ENCODE results near the gene PDS5A. TPM values are rescaled to one million over a fixed set of nuclear protein-coding genes. Genes with fewer than 3 reads are reported as not detected.
"Not testable (repeated sequence)": the region's sequence is repeated elsewhere in the genome, so short reads cannot be mapped to it uniquely, and the experiment has no call there.

PDS5A gene
- total and polyA plus RNA-seq, 2 donors (not counting 3 experiments of a cell fraction or from before 2014, with no cell fraction given), result 17.5 to 80.8 TPM

DNA sequence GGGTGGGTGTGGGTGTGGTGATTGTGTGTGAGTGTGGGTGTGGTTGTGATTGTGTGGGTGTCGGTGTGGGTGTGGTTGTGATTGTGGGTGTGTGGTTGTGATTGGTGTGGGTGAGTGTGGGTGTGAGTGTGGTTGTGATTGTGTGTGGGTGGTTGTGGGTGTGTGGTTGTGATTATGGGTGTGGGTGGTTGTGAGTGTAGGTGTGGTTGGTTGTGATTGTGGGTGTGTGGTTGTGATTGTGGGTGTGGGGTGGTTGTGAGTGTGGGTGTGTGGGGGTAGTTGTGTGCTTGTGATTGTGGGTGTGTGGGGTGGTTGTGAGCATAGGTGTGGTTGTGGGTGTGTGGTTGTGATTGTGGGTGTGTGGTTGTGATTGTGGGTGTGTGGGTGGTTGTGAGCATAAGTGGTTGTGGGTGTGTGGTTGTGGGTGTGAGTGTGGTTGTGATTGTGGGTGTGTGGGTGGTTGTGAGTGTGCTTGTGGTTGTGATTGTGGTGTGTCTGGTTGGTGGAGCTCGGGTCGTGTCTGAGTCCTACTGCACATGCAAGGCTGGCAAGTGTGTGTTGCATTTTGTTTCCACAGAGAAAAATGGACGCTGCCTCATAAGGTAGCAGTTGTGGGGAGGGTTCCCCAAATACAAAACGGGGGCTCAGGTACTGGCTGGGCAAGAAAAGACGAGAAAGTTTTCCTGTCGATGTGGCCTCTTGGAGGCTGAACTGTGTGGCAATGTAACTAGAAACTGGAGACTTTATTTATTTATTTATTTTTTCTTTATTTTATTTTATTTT is 163.1 kb downstream of the PDS5A start:
- H3K27ac ChIP-seq (ENCODE audit: insufficient read depth, low read depth, low read length), result no peak overlapping the region
- H4K20me1 ChIP-seq (replicated peaks; ENCODE audit: control insufficient read depth, extremely low read depth, insufficient read depth, low read length), result no peaks in the 10 kb centered on the region
- no peaks in the 10 kb centered on the region for H3K27me3 ChIP-seq (ENCODE audit: control insufficient read depth in 2 of 2, insufficient read depth in 2 of 2, low read length in 2 of 2)
- FAIRE-seq, result no peak
- DNase-seq (ENCODE audit: low read depth, low spot score), result no peak
- H2AFZ ChIP-seq (ENCODE audit: low read depth, low read length), result no peak overlapping the region
- H3K9me3 ChIP-seq (replicated peaks; ENCODE audit: control insufficient read depth, insufficient read depth, low read length), result no peaks in the 10 kb centered on the region
- H3K4me2 ChIP-seq (ENCODE audit: insufficient read depth, low read length), result no peak overlapping the region
- TF ChIP-seq GATA2 (IDR thresholded peaks at IDR 0.05; ENCODE audit: insufficient read depth, insufficient read length, low read depth, low read length), result no peak
- TF ChIP-seq POLR2AphosphoS5 (IDR thresholded peaks at IDR 0.05; ENCODE audit: insufficient read depth, low read depth, low read length), result no peak
- TF ChIP-seq, protein P1, sequence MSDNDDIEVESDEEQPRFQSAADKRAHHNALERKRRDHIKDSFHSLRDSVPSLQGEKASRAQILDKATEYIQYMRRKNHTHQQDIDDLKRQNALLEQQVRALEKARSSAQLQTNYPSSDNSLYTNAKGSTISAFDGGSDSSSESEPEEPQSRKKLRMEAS (IDR thresholded peaks at IDR 0.05; ENCODE audit: insufficient read depth, insufficient read length), result no peak
- dilution Hi-C loops (cut with MboI; ENCODE audit: extremely low pct_ligation_motif_present, low sequenced_read_pairs) (no loop called here), intact Hi-C loops (cut with micrococcal nuclease) (no loop called here)
- peaks cover 3% of the 10 kb centered on the region for H3K4me1 ChIP-seq (ENCODE audit: control insufficient read depth, extremely low read depth, insufficient read depth, low read length)
- ChIA-PET CTCF (no interaction called here), POLR2A (no interaction called here)
- H3K4me3 ChIP-seq (replicated peaks in 1 of 3; ENCODE audit: insufficient read depth in 1 of 3, low read depth in 1 of 3, low read length in 3 of 3), result no peak overlapping the region
- H3K79me2 ChIP-seq (ENCODE audit: control insufficient read depth, insufficient read depth, low read length), result no peaks in the 10 kb centered on the region
- no peaks in the 10 kb centered on the region for H3K9me1 ChIP-seq (replicated peaks; ENCODE audit: control insufficient read depth, extremely low read depth, insufficient read depth, low read length)
- no TSS peak for BruUV-seq (replicated peaks)
- H3K36me3 ChIP-seq (ENCODE audit: control insufficient read depth in 2 of 2, extremely low read depth in 1 of 2, insufficient read depth in 2 of 2, low read length in 2 of 2), result no peaks in the 10 kb centered on the region
- no peak overlapping the region for H3K9ac ChIP-seq (replicated peaks; ENCODE audit: extremely low read depth, insufficient read depth, low read length)

DNA sequence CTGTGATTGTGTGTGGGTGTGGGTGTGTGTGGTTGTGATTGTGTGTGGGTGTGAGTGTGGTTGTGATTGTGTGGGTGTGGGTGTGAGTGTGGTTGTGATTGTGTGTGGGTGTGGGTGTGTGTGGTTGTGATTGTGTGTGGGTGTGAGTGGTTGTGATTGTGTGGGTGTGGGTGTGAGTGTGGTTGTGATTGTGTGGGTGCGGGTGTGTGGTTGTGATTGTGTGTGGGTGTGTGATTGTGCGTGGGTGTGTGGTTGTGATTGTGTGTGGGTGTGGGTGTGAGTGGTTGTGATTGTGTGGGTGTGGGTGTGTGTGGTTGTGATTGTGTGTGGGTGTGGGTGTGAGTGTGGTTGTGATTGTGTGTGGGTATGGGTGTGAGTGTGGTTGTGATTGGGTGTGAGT is 163.9 kb downstream of the PDS5A start:
- POLR2A ChIA-PET; CTCF ChIA-PET; H3K27ac ChIP-seq (ENCODE audit: insufficient read depth, low read depth, low read length); H3K9me1 ChIP-seq (replicated peaks; ENCODE audit: control insufficient read depth, extremely low read depth, insufficient read depth, low read length); dilution Hi-C loops (cut with MboI; ENCODE audit: extremely low pct_ligation_motif_present, low sequenced_read_pairs); H3K4me2 ChIP-seq (ENCODE audit: insufficient read depth, low read length); DNase-seq (ENCODE audit: low read depth, low spot score); H3K27me3 ChIP-seq (ENCODE audit: control insufficient read depth in 2 of 2, insufficient read depth in 2 of 2, low read length in 2 of 2); BruUV-seq (replicated peaks); H3K9me3 ChIP-seq (replicated peaks; ENCODE audit: control insufficient read depth, insufficient read depth, low read length); H2AFZ ChIP-seq (ENCODE audit: low read depth, low read length); FAIRE-seq; H3K36me3 ChIP-seq (ENCODE audit: control insufficient read depth in 2 of 2, extremely low read depth in 1 of 2, insufficient read depth in 2 of 2, low read length in 2 of 2); H4K20me1 ChIP-seq (replicated peaks; ENCODE audit: control insufficient read depth, extremely low read depth, insufficient read depth, low read length); H3K4me1 ChIP-seq (ENCODE audit: control insufficient read depth, extremely low read depth, insufficient read depth, low read length); H3K4me3 ChIP-seq (replicated peaks in 1 of 3; ENCODE audit: insufficient read depth in 1 of 3, low read depth in 1 of 3, low read length in 3 of 3); H3K79me2 ChIP-seq (ENCODE audit: control insufficient read depth, insufficient read depth, low read length); intact Hi-C loops (cut with micrococcal nuclease); H3K9ac ChIP-seq (replicated peaks; ENCODE audit: extremely low read depth, insufficient read depth, low read length): not testable (repeated sequence)

DNA sequence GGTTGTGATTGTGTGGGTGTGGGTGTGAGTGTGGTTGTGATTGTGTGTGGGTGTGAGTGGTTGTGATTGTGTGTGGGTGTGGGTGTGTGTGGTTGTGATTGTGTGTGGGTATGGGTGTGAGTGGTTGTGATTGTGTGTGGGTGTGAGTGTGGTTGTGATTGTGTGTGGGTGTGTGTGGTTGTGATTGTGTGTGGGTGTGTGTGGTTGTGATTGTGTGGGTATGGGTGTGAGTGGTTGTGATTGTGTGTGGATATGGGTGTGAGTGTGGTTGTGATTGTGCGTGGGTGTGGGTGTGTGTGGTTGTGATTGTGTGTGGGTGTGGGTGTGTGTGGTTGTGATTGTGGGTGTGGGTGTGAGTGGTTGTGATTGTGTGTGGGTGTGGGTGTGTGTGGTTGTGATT is 164.7 kb downstream of the PDS5A start:
- H3K9ac ChIP-seq (replicated peaks; ENCODE audit: extremely low read depth, insufficient read depth, low read length); H3K27me3 ChIP-seq (ENCODE audit: control insufficient read depth in 2 of 2, insufficient read depth in 2 of 2, low read length in 2 of 2); H3K27ac ChIP-seq (ENCODE audit: insufficient read depth, low read depth, low read length); FAIRE-seq; H2AFZ ChIP-seq (ENCODE audit: low read depth, low read length); CTCF ChIA-PET; POLR2A ChIA-PET; H3K4me2 ChIP-seq (ENCODE audit: insufficient read depth, low read length); H3K9me1 ChIP-seq (replicated peaks; ENCODE audit: control insufficient read depth, extremely low read depth, insufficient read depth, low read length); DNase-seq (ENCODE audit: low read depth, low spot score); H3K36me3 ChIP-seq (ENCODE audit: control insufficient read depth in 2 of 2, extremely low read depth in 1 of 2, insufficient read depth in 2 of 2, low read length in 2 of 2); H3K9me3 ChIP-seq (replicated peaks; ENCODE audit: control insufficient read depth, insufficient read depth, low read length); BruUV-seq (replicated peaks); H3K4me3 ChIP-seq (replicated peaks in 1 of 3; ENCODE audit: insufficient read depth in 1 of 3, low read depth in 1 of 3, low read length in 3 of 3); H4K20me1 ChIP-seq (replicated peaks; ENCODE audit: control insufficient read depth, extremely low read depth, insufficient read depth, low read length); dilution Hi-C loops (cut with MboI; ENCODE audit: extremely low pct_ligation_motif_present, low sequenced_read_pairs); H3K79me2 ChIP-seq (ENCODE audit: control insufficient read depth, insufficient read depth, low read length); intact Hi-C loops (cut with micrococcal nuclease); H3K4me1 ChIP-seq (ENCODE audit: control insufficient read depth, extremely low read depth, insufficient read depth, low read length): not testable (repeated sequence)
